WTC11 (cell line): ENCODE measurements around the gene KCNJ14. TPM values are rescaled to one million over a fixed set of nuclear protein-coding genes. Genes with fewer than 3 reads are reported as not detected.

ENCODE experiments used
- ATAC-seq: fragments of 200-7000 bp; cut with Tn5 transposase; 2 replicates; pipeline ENCODE4 v1.10.0; 2021; ENCODE audit warnings: mild to moderate bottlenecking, moderate library complexity
- CTCF ChIA-PET: fragments of 300-600 bp; sonication (Branson Sonifier 250); formaldehyde crosslinking; loops from one replicate; lab custom pipeline; 2021; ENCODE audit warnings: antibody characterized with exemption; lab: Charles Lee
- POLR2A ChIA-PET: fragments of 350-600 bp; sonication (Branson Sonifier 250); formaldehyde crosslinking; loops from one replicate; lab custom pipeline; 2021; ENCODE audit warnings: antibody characterized with exemption; lab: Charles Lee
- DNase-seq: peaks from one replicate; pipeline ENCODE4 v3.0.0; 2021; ENCODE audit warnings: low spot score
- H3K27ac Mint-ChIP-seq: 2 replicates; pipeline ENCODE4 v1.8.0; 2021; ENCODE audit warnings: mixed read lengths
- H3K27me3 Mint-ChIP-seq: 2 replicates; pipeline ENCODE4 v1.8.0; 2021; ENCODE audit warnings: low read depth, mild to moderate bottlenecking, moderate library complexity, mixed read lengths
- H3K36me3 Mint-ChIP-seq: 2 replicates; pipeline ENCODE4 v1.8.0; 2021; ENCODE audit warnings: mixed read lengths
- H3K4me1 Mint-ChIP-seq: 2 replicates; pipeline ENCODE4 v1.8.0; 2022; ENCODE audit warnings: mixed read lengths
- H3K4me3 Mint-ChIP-seq: 2 replicates; pipeline ENCODE4 v1.8.0; 2021; ENCODE audit warnings: mild to moderate bottlenecking, moderate library complexity, mixed read lengths
- H3K9me3 Mint-ChIP-seq: 2 replicates; pipeline ENCODE4 v1.8.0; 2021; ENCODE audit warnings: mixed read lengths
- ATF1 ChIP-seq: sonication (generic); formaldehyde crosslinking; IDR thresholded peaks from 2 replicates; pipeline ENCODE4 v1.8.1; 2023; ENCODE audit warnings: mild to moderate bottlenecking, moderate library complexity, missing genetic modification reagents
- CBFB ChIP-seq: sonication (generic); formaldehyde crosslinking; IDR thresholded peaks from 2 replicates; pipeline ENCODE4 v1.8.1; 2022; ENCODE audit warnings: mild to moderate bottlenecking, low read depth, missing genetic modification reagents
- ELF4 ChIP-seq: sonication (generic); formaldehyde crosslinking; IDR thresholded peaks from 2 replicates; pipeline ENCODE4 v1.8.1; 2022; ENCODE audit warnings: low read depth, mild to moderate bottlenecking, moderate library complexity, missing genetic modification reagents
- ETV6 ChIP-seq: sonication (generic); formaldehyde crosslinking; IDR thresholded peaks from 2 replicates; pipeline ENCODE4 v1.8.1; 2022; ENCODE audit warnings: mild to moderate bottlenecking, missing genetic modification reagents
- FOXJ3 ChIP-seq: sonication (generic); formaldehyde crosslinking; IDR thresholded peaks from 2 replicates; pipeline ENCODE4 v1.9.0; 2021; ENCODE audit warnings: missing genetic modification reagents, mild to moderate bottlenecking, borderline replicate concordance
- HMGA2 ChIP-seq: fragments of 250-450 bp; sonication (Bioruptor Pico); IDR thresholded peaks from 2 replicates; pipeline ENCODE4 v1.4.0; 2021; ENCODE audit warnings: mild to moderate bottlenecking, moderate library complexity
- MYBL2 ChIP-seq: sonication (generic); formaldehyde crosslinking; IDR thresholded peaks from 2 replicates; pipeline ENCODE4 v1.8.1; 2023; ENCODE audit warnings: mild to moderate bottlenecking, moderate library complexity, missing genetic modification reagents
- NFATC4 ChIP-seq: fragments of 250-450 bp; sonication (Bioruptor Pico); IDR thresholded peaks from 2 replicates; pipeline ENCODE4 v1.9.0; 2021; ENCODE audit warnings: mild to moderate bottlenecking
- NFE2L1 ChIP-seq: sonication (generic); formaldehyde crosslinking; IDR thresholded peaks from 2 replicates; pipeline ENCODE4 v1.8.1; 2023; ENCODE audit warnings: missing genetic modification reagents
- NR3C1 ChIP-seq: sonication (generic); formaldehyde crosslinking; conservative IDR thresholded peaks from 2 replicates; pipeline ENCODE4 v1.8.1; 2023; ENCODE audit warnings: low read depth, mild to moderate bottlenecking, missing genetic modification reagents
- RORB ChIP-seq: fragments of 250-450 bp; sonication (Bioruptor Pico); IDR thresholded peaks from 2 replicates; pipeline ENCODE4 v1.9.0; 2021; ENCODE audit warnings: mild to moderate bottlenecking
- TCF7 ChIP-seq: sonication (generic); formaldehyde crosslinking; IDR thresholded peaks from 2 replicates; pipeline ENCODE4 v1.8.0; 2022; ENCODE audit warnings: mild to moderate bottlenecking, low read depth, missing genetic modification reagents, moderate library complexity
- ZNF138 ChIP-seq: sonication (generic); formaldehyde crosslinking; conservative IDR thresholded peaks from 2 replicates; pipeline ENCODE4 v1.8.1; 2022; ENCODE audit warnings: mild to moderate bottlenecking, moderate library complexity, missing genetic modification reagents
- ZNF416 ChIP-seq: fragments of 250-450 bp; sonication (Bioruptor Pico); IDR thresholded peaks from 2 replicates; pipeline ENCODE4 v1.9.0; 2021; ENCODE audit warnings: mild to moderate bottlenecking, inconsistent platforms
- ZNF423 ChIP-seq: fragments of 250-450 bp; sonication (Bioruptor Pico); IDR thresholded peaks from 2 replicates; pipeline ENCODE4 v2.1.2; 2022; ENCODE audit warnings: mild to moderate bottlenecking, moderate library complexity
- total RNA-seq: library from RNA; stranded (reverse); gene quantifications from 3 replicates; pipeline ENCODE4 v1.2.3, GENCODE V29; 2021
- TF ChIP-seq, protein P1 (sequence below): sonication (generic); formaldehyde crosslinking; IDR thresholded peaks from 2 replicates; pipeline ENCODE4 v1.8.1; 2023; ENCODE audit warnings: mild to moderate bottlenecking, missing genetic modification reagents, moderate library complexity
- TF ChIP-seq, protein P2 (sequence below): fragments of 250-450 bp; sonication (Bioruptor Pico); IDR thresholded peaks from 2 replicates; pipeline ENCODE4 v1.9.0; 2021; ENCODE audit warnings: moderate library complexity, mild to moderate bottlenecking, inconsistent platforms, borderline replicate concordance
- TF ChIP-seq, protein P3 (sequence below): fragments of 250-450 bp; sonication (Bioruptor Pico); IDR thresholded peaks from 2 replicates; pipeline ENCODE4 v1.9.0; 2021; ENCODE audit warnings: mild to moderate bottlenecking
- TF ChIP-seq, protein P4 (sequence below): sonication (generic); formaldehyde crosslinking; conservative IDR thresholded peaks from 2 replicates; pipeline ENCODE4 v1.8.1; 2023; ENCODE audit warnings: mild to moderate bottlenecking, low read depth, missing genetic modification reagents, moderate library complexity
- TF ChIP-seq, protein P5 (sequence below): sonication (generic); formaldehyde crosslinking; IDR thresholded peaks from 2 replicates; pipeline ENCODE4 v1.8.1; 2023; ENCODE audit warnings: mild to moderate bottlenecking, missing genetic modification reagents, moderate library complexity

KCNJ14 gene
- total RNA-seq, 1 experiment from 2014 or later = 1.4 TPM

DNA sequence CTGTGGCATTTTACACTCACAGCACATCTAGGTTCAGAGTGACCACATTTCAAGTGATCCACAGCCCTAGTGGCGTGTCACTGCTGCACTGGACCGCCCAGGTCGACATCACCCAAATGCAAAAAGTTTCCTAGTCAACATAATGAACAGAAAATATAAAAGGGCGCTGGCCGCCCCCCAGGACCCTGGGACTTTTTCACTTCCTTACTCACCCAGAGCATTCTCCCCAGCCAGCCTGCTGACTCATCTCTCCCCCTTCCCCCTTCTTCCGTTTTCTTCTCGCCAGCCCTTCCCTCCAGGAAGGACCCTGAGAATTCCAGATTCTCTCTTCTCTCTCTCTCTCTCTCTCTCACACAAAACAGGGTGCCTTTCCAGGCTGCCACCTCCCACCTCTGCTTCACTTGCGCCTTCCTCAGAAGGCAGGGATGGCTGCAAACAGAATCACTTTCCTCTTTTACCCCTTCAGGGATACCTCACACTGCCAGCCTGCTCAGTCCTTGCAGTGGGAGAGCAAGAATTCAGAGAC is 30.6 kb upstream of the KCNJ14 start:
- ChIA-PET POLR2A (no interaction called here), CTCF (interaction anchor here (0.7 to 2.0 kb wide), 2 partner anchors 34 to 1000 kb away, joined by 3 to 11 read pairs; partner anchors contain the start of genes GFY and KDELR1)
- ATAC-seq = peak; percentile 34; the same call in 1 of the 2 replicates
- no peaks in the 10 kb centered on the region for H3K9me3 Mint-ChIP-seq
- peak overlapping the region; percentile 98 for H3K27ac Mint-ChIP-seq
- no peaks in the 10 kb centered on the region for H3K27me3 Mint-ChIP-seq
- H3K4me3 Mint-ChIP-seq = no peak overlapping the region
- H3K36me3 Mint-ChIP-seq = peaks cover 35% of the 10 kb centered on the region
- DNase-seq = no peak
- H3K4me1 Mint-ChIP-seq = peaks cover 6% of the 10 kb centered on the region
- TF ChIP-seq NR3C1 (CRISPR knock-in tag) (no peak), NFE2L1 (CRISPR knock-in tag) (peak; percentile 91)

DNA sequence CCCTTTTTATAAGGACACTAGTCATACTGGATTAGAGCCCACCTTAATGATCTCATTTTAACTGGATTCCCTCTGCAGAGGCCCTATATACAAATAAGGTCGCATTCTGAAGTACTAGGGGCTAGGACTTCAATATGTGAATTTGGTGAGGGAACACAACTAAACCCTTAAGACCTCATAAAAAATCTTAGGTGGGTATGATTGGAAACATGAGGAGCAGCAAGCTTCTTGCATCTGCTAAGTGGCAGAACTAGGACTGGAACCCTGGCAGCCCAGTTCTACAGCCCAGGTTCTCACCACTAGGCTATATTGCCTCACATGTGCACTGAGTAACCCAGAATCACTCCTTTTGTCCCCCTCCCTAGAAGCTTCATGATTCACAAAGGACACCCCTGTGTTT is 26.7 kb upstream of the KCNJ14 start:
- POLR2A ChIA-PET = no interaction called here
- ATAC-seq = no peak
- Mint-ChIP-seq H3K27ac (no peak overlapping the region; the same call in 1 of the 2 replicates), H3K36me3 (peaks cover 37% of the 10 kb centered on the region), H3K4me3 (no peak overlapping the region), H3K27me3 (no peaks in the 10 kb centered on the region), H3K9me3 (peaks cover 4% of the 10 kb centered on the region; the same call in 1 of the 2 replicates), H3K4me1 (peaks cover 6% of the 10 kb centered on the region)
- DNase-seq = no peak
- TF ChIP-seq ZNF416 (CRISPR knock-in tag) (no peak), NFATC4 (no peak), ELF4 (CRISPR knock-in tag) (no peak), TCF7 (CRISPR knock-in tag) (no peak), RORB (CRISPR knock-in tag) (no peak), FOXJ3 (CRISPR knock-in tag) (no peak), ETV6 (CRISPR knock-in tag) (no peak)
- TF ChIP-seq, protein P1, sequence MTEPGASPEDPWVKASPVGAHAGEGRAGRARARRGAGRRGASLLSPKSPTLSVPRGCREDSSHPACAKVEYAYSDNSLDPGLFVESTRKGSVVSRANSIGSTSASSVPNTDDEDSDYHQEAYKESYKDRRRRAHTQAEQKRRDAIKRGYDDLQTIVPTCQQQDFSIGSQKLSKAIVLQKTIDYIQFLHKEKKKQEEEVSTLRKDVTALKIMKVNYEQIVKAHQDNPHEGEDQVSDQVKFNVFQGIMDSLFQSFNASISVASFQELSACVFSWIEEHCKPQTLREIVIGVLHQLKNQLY (CRISPR knock-in tag) = no peak
- TF ChIP-seq, protein P2, sequence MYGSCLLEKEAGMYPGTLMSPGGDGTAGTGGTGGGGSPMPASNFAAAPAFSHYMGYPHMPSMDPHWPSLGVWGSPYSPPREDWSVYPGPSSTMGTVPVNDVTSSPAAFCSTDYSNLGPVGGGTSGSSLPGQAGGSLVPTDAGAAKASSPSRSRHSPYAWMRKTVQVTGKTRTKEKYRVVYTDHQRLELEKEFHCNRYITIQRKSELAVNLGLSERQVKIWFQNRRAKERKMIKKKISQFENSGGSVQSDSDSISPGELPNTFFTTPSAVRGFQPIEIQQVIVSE = no peak
- TF ChIP-seq, protein P3, sequence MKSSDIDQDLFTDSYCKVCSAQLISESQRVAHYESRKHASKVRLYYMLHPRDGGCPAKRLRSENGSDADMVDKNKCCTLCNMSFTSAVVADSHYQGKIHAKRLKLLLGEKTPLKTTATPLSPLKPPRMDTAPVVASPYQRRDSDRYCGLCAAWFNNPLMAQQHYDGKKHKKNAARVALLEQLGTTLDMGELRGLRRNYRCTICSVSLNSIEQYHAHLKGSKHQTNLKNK (CRISPR knock-in tag) = no peak
- TF ChIP-seq, protein P4, sequence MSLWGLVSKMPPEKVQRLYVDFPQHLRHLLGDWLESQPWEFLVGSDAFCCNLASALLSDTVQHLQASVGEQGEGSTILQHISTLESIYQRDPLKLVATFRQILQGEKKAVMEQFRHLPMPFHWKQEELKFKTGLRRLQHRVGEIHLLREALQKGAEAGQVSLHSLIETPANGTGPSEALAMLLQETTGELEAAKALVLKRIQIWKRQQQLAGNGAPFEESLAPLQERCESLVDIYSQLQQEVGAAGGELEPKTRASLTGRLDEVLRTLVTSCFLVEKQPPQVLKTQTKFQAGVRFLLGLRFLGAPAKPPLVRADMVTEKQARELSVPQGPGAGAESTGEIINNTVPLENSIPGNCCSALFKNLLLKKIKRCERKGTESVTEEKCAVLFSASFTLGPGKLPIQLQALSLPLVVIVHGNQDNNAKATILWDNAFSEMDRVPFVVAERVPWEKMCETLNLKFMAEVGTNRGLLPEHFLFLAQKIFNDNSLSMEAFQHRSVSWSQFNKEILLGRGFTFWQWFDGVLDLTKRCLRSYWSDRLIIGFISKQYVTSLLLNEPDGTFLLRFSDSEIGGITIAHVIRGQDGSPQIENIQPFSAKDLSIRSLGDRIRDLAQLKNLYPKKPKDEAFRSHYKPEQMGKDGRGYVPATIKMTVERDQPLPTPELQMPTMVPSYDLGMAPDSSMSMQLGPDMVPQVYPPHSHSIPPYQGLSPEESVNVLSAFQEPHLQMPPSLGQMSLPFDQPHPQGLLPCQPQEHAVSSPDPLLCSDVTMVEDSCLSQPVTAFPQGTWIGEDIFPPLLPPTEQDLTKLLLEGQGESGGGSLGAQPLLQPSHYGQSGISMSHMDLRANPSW (CRISPR knock-in tag) = no peak
- CTCF ChIA-PET = interaction anchor here (1.6 kb wide), 1 partner anchor 38 kb away, joined by 4 read pairs; no protein-coding TSS in a partner anchor

DNA sequence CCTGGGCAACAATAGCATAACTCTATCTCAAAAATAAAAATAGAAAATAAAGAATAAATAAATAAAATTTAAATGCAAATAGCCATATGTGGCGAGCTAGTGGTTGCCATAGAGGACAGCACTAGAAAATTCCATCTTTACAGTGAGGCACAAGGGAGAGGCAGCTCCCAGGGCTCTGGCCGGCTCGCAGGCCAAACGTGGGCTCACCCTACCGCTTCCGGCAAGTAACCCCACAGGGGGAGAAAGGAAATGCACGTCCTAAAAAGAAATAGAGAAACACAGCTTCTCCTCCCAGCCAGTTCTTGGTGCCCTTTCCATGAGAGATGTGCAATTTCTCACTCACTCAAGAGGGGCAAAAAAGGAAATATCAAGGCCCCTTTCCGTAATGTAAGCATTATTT is 22.0 kb upstream of the KCNJ14 start:
- H3K36me3 Mint-ChIP-seq = peaks cover 32% of the 10 kb centered on the region
- POLR2A ChIA-PET = interaction anchor here (0.6 to 0.9 kb wide), 2 partner anchors 10 to 21 kb away, joined by 3 to 4 read pairs; no protein-coding TSS in a partner anchor
- no peak overlapping the region for H3K27ac Mint-ChIP-seq
- CTCF ChIA-PET = interaction anchor here (0.7 to 2.2 kb wide), 7 partner anchors 12 to 119 kb away, joined by 3 to 21 read pairs (median 4); partner anchors contain the start of genes GRWD1 and KDELR1
- ATAC-seq = peak; percentile 65
- no peak overlapping the region for H3K4me3 Mint-ChIP-seq
- no peak for DNase-seq
- peaks cover 7% of the 10 kb centered on the region for H3K4me1 Mint-ChIP-seq
- H3K9me3 Mint-ChIP-seq = peaks cover 4% of the 10 kb centered on the region; the same call in 1 of the 2 replicates
- TF ChIP-seq ZNF423 (no peak), NFATC4 (no peak), ATF1 (CRISPR knock-in tag) (no peak), MYBL2 (CRISPR knock-in tag) (no peak), ZNF138 (no peak), NR3C1 (CRISPR knock-in tag) (no peak), CBFB (CRISPR knock-in tag) (no peak), HMGA2 (no peak)
- TF ChIP-seq, protein P5, sequence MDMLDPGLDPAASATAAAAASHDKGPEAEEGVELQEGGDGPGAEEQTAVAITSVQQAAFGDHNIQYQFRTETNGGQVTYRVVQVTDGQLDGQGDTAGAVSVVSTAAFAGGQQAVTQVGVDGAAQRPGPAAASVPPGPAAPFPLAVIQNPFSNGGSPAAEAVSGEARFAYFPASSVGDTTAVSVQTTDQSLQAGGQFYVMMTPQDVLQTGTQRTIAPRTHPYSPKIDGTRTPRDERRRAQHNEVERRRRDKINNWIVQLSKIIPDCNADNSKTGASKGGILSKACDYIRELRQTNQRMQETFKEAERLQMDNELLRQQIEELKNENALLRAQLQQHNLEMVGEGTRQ = no peak
- TF ChIP-seq, all 79 proteins: peak for 0
- no peaks in the 10 kb centered on the region for H3K27me3 Mint-ChIP-seq
